ENCODE measurements around the gene ADGRE3. TPM values are rescaled to one million over a fixed set of nuclear protein-coding genes. Genes with fewer than 3 reads are reported as not detected.

The ADGRE3 gene
- polyA plus RNA-seq, 1 donor (not counting 4 experiments of a cell fraction or from before 2014, with no cell fraction given), result not detected

DNA sequence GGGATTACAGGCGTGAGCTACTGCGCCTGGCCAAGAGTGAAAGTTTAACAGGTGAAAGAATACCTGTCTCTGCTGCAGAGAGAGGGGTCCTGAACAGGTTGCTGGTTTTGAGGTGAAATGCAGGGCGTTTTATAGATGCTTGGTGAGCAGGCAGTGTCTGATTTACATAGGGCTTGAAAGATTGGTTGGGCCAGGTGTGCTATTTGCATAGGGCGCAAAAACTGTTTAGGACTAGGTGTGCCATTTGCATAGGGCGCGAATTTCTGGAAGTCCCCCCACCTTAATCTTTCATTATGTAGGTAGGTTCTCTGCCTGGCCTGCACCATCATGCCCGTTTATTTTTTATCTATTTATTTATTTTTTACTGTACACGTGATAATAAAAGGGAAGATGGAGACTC lies 98.3 kb downstream of the ADGRE3 start:
- Histone ChIP-seq H3K9ac (ENCODE audit: control insufficient read depth, extremely low read depth, insufficient read depth, low read length) (no peak overlapping the region), H3K27ac (ENCODE audit: control insufficient read depth, insufficient read depth, low read length) (no peak overlapping the region), H3K9me3 (ENCODE audit: control insufficient read depth, low read depth, low read length) (no peaks in the 10 kb centered on the region), H3K36me3 (ENCODE audit: control insufficient read depth in 2 of 2, extremely low read depth in 1 of 2, insufficient read depth in 2 of 2, low read length in 2 of 2) (no peaks in the 10 kb centered on the region), H3K4me3 (ENCODE audit: control insufficient read depth in 2 of 3, extremely low read depth in 1 of 3, insufficient read depth in 2 of 3, low read depth in 1 of 3, low read length in 3 of 3) (no peak overlapping the region), H4K20me1 (ENCODE audit: control insufficient read depth, extremely low read depth, insufficient read depth, low read length) (no peaks in the 10 kb centered on the region), H3K4me2 (ENCODE audit: control insufficient read depth, extremely low read depth, insufficient read depth, low read depth, low read length) (no peak overlapping the region), H3K9me1 (ENCODE audit: control insufficient read depth, extremely low read depth, insufficient read depth, low read length) (no peaks in the 10 kb centered on the region), H3K4me1 (ENCODE audit: control insufficient read depth, extremely low read depth, insufficient read depth, low read length) (peaks cover 4% of the 10 kb centered on the region), H3K27me3 (ENCODE audit: control insufficient read depth, extremely low read depth, insufficient read depth, low read length) (no peaks in the 10 kb centered on the region), H3K79me2 (ENCODE audit: control insufficient read depth, insufficient read depth, low read length) (peaks cover 5% of the 10 kb centered on the region), H2AFZ (ENCODE audit: control insufficient read depth, low read length) (no peak overlapping the region)
- DNase-seq (ENCODE audit: low read depth, low spot score) (no peak), FAIRE-seq (no peak)
- dilution Hi-C loops (cut with MboI; ENCODE audit: extremely low pct_ligation_motif_present, low sequenced_read_pairs), result no loop called here
- no peak for TF ChIP-seq CTCF (optimal IDR thresholded peaks at IDR 0.05 in 1 of 3, IDR thresholded peaks at IDR 0.05 in 1 of 3, conservative IDR thresholded peaks at IDR 0.05 in 1 of 3; ENCODE audit: extremely low read depth in 1 of 3, insufficient read depth in 2 of 3, low read length in 3 of 3)
- TF ChIP-seq EZH2 (IDR thresholded peaks at IDR 0.05; ENCODE audit: low read length), result no peak

DNA sequence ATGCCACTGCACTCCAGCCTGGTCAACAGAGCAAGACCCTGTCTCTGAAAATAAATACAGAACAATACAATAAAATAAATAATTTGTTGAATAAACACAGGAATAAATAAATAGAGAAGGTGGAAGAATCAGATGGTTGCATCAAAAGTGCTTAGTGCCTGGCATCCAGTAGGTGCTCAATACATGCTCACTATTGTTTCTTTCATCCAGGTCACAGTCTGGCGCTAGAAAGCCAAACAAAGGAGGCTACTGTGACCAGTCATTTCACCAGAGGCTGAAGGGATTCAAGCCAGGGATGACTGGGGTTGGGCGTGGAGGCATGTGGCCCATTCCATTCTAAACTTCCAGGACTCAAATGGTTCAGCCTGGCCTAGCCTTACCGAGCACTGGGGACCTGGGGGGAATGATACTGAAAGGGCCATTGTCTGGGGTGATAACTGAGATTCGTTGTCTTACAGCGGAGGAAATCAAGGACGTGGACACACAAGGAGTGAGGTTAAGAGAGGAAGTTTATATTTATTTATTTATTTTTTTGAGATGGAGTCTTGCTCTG lies 99.1 kb downstream of the ADGRE3 start:
- FAIRE-seq, result no peak
- H3K9me1 ChIP-seq (ENCODE audit: control insufficient read depth, extremely low read depth, insufficient read depth, low read length), result no peaks in the 10 kb centered on the region
- TF ChIP-seq EZH2 (IDR thresholded peaks at IDR 0.05; ENCODE audit: low read length), result no peak
- TF ChIP-seq CTCF (optimal IDR thresholded peaks at IDR 0.05 in 1 of 3, IDR thresholded peaks at IDR 0.05 in 1 of 3, conservative IDR thresholded peaks at IDR 0.05 in 1 of 3; ENCODE audit: extremely low read depth in 1 of 3, insufficient read depth in 2 of 3, low read length in 3 of 3), result no peak
- no peaks in the 10 kb centered on the region for H3K36me3 ChIP-seq (ENCODE audit: control insufficient read depth in 2 of 2, extremely low read depth in 1 of 2, insufficient read depth in 2 of 2, low read length in 2 of 2)
- no peak overlapping the region for H3K4me3 ChIP-seq (ENCODE audit: control insufficient read depth in 2 of 3, extremely low read depth in 1 of 3, insufficient read depth in 2 of 3, low read depth in 1 of 3, low read length in 3 of 3)
- no peak for DNase-seq (ENCODE audit: low read depth, low spot score)
- dilution Hi-C loops (cut with MboI; ENCODE audit: extremely low pct_ligation_motif_present, low sequenced_read_pairs), result no loop called here
- H3K9me3 ChIP-seq (ENCODE audit: control insufficient read depth, low read depth, low read length), result no peaks in the 10 kb centered on the region
- no peak overlapping the region for H3K9ac ChIP-seq (ENCODE audit: control insufficient read depth, extremely low read depth, insufficient read depth, low read length)
- H3K4me2 ChIP-seq (ENCODE audit: control insufficient read depth, extremely low read depth, insufficient read depth, low read depth, low read length), result no peak overlapping the region
- peaks cover 14% of the 10 kb centered on the region for H3K79me2 ChIP-seq (ENCODE audit: control insufficient read depth, insufficient read depth, low read length)
- H3K4me1 ChIP-seq (ENCODE audit: control insufficient read depth, extremely low read depth, insufficient read depth, low read length), result peaks cover 10% of the 10 kb centered on the region
- no peaks in the 10 kb centered on the region for H4K20me1 ChIP-seq (ENCODE audit: control insufficient read depth, extremely low read depth, insufficient read depth, low read length)
- no peak overlapping the region for H2AFZ ChIP-seq (ENCODE audit: control insufficient read depth, low read length)
- H3K27ac ChIP-seq (ENCODE audit: control insufficient read depth, insufficient read depth, low read length), result no peak overlapping the region
- H3K27me3 ChIP-seq (ENCODE audit: control insufficient read depth, extremely low read depth, insufficient read depth, low read length), result no peaks in the 10 kb centered on the region

All from keratinocyte (primary cell).